HG02852 (cell line): Measurements from ENCODE around the gene BASP1.
"Not testable (repeated sequence)": the region's sequence is repeated elsewhere in the genome, so short reads cannot be mapped to it uniquely, and the experiment has no call there.

Experiments used
- ATAC-seq: cut with Tn5 transposase; IDR thresholded peaks from one replicate; pipeline ENCODE4 v1.9.1; 2021; ENCODE audit warnings: mild to moderate bottlenecking, moderate library complexity; ENCODE audit not compliant: unreplicated experiment

The BASP1 gene

DNA sequence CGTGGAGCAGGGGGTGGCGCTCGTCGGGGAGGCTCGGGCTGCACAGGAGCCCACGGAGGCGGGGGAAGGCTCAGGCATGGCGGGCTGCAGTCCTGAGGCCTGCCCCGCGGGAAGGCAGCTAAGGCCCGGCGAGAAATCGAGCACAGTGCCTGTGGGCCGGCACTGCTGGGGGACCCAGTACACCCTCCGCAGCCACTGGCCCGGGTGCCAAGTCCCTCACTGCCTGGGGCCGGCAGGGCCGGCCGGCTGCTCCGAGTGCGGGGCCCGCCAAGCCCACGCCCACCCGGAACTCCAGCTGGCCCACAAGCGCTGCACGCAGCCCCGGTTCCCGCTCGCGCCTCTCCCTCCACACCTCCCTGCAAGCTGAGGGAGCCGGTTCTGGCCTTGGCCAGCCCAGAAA, 94.4 kb downstream of the BASP1 start:
- ATAC-seq: not testable (repeated sequence)

DNA sequence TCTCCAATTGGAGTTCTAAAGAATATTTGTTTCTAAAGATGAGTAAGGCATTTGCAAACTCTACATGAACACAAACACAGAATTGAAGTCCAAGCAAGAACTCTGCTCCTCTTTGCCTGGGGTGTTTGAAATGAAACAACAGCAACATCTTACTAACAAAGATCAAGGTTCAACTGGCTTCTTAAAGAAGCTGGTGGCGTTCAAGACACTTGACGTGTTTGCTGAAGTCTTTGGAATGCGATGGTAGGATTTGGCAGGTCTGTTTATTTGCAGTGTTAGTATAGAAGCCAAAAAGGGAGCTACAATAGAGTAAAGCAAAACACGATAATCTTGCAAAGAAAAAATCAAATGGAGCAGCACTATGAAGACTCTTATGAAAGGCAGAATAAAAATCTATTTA, 94.9 kb downstream of the BASP1 start:
- no peak for ATAC-seq

DNA sequence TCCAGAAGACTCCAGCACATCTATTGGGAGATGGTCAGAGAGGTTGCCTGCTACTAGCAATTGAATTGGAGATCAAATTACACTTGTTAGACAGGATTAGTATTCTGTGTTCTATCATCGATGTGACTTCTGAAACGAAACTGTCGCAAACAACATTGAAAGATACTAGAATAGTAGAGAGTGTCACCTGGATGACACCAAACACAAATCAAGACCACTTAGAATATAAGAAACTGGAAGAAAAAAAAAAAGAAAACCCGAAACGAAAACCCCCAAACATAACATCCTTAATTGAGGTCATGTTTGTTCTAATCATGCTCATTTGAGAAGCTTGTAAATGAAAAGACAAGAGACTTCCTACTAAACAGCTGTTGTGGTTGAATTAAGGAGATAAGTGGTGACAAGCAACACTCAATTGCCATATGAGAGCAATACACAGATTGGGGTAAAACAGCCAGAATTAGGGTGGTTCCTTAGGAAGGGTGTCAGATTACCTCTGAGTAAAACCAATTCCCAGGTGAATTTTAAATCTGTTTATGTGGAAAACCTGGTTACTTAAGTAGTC, 97.6 kb downstream of the BASP1 start:
- ATAC-seq: peak; percentile 21

DNA sequence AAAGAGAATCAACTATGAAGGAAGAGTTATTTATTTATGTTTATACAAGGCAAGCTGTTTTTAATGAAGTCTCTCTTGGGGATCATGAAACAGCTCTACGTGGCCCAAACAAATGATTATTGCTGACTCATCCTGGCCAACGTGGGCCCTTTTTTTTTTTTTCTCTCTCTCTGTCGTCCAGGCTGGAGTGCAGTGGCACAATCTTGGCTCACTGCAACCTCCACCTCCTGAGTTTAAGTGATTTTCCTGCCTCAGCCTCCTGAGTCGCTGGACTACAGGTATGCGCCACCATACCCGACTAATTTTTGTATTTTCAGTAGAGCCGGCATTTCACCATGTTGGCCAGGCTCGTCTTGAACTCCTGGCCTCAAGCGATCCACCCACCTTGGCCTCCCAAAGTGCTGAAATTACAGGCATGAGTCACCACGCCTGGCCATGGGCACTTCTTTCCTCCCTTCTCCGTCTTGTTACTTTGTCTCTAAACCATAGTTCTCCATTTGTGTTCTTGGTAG, 98.3 kb downstream of the BASP1 start:
- no peak for ATAC-seq

DNA sequence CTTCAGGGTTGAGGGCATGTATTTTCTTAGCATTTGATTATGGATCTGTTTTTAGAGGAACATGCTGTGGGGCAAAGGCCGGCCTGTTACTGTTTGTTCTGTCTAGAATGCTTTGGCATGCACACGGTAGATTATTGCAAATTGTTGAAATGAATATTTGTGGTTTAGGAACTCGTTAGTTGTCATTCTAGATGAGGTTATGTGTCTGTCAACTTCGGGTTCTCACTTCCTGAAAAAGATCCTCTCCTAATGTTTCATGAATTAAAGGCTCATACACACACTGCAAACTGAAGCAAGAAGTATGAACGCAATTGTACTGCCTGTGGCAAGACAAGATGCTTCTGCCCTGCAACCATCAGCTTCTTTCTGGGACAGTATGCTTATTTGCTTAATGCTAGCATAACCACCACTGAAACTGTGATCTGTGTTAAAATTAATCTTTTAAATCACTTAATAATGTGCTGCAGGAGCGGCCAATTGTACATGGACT, 99.6 kb downstream of the BASP1 start:
- peak; percentile 73 for ATAC-seq

DNA sequence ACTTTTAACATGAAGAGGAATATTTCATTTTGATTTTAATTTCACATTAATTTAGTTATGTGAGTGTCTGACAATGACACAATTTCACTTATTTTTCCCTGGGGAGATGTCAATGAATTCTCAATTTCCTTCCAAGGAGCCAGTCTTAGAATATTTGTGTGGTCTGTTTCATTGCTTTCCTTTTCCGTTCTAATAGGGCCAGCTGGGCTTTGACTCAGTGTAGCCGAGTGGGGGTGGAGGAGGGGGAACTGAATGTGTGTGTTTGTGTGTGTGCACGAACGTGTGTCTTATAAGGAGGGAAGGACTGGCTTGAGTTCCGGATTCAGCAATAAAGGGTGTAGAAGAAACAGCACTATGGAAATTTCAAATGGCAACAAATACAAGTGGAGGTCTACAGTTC, 100.0 kb downstream of the BASP1 start:
- peak; percentile 36 for ATAC-seq

DNA sequence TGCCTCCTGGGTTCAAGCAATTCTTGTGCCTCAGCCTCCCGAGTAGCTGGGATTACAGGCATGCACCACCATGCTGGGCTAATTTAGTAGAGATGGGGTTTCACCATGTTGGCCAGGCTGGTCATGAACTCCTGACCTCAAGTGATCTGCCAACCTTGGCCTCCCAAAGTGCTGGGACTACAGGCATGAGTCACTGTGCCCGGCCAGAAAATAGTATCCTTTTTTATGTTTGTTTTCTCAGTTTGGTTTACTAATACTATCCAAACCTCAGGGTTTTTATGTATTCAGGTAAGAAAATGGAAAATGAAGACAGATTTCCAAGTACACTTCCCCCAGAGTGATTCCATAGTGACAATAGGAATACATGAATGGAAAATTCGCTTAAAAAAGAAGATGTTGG, 101.7 kb downstream of the BASP1 start:
- not testable (repeated sequence) for ATAC-seq

DNA sequence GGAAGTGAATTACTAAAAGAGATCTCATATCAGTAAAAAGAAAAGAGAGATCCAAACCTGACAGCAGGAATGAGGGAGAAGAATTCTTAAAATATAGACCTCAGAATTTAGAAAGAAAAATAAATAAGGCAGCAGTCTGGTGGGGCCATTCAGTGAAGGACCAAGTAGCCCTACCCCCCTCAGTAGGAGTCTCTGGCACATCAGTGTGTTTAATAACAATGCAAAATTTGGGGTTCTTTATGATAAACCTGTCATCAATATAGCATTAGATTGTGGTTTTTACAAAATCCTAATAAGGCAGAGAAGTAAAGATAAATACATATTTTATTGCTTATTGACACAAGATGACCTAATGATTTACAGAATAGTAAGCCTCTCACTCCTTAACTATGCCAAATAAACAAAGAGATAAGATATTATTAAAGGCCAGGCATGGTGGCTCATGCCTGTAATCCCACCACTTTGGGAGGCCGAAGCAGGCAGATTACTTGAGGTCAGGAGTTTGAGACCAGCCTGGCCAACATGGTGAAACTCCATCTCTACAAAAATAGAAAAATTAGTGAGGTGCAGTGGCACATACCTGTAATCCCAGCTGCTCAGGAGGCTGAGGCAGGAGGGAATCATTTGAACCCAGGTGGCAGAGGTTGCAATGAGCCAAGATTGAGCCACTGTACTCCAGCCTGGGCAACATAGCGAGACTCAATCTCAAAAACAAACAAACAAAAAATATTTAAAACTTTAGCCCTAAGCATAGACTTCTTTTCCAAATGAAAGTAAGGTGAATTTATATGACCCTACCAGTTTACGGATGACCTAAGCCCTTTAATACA, 108.6 kb downstream of the BASP1 start:
- no peak for ATAC-seq
